Regular cardiac myocyte (primary cell): ENCODE measurements around the gene CDV3. TPM values are rescaled to one million over a fixed set of nuclear protein-coding genes. Genes with fewer than 3 reads are reported as not detected.

ENCODE experiments used
- total RNA-seq: library from RNA; depleted of rRNA; stranded (reverse); fragments of >200 nt; gene quantifications from 2 replicates; pipeline ENCODE4 v1.2.3, GENCODE V29; 2014

CDV3 gene
- 182 and 192 TPM in 2 replicates for total RNA-seq

DNA sequence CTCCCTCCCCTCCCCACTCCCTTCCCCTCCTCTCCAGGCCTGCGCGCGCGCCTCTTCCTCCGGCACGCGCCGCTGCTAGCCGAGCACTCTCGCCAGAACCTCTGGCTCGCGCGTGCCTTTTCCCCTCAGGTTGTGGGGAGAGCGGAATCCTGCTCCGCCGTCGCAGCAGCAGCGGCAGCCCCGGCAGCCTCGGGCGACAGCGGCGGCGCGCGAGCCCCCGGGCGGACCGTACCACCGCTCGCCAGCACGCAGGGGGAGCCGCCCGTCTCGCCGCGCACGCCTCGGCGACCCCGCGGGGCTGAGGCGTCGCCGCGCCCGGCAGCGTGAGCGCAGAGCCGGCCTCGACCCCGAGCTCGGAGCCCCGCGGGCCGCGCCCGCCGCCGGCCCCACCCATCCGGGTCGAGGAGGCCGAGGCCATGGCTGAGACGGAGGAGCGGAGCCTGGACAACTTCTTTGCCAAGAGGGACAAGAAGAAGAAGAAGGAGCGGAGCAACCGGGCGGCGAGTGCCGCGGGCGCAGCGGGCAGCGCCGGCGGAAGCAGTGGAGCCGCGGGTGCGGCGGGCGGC lies at the start of gene CDV3:
Gene CDV3, plus strand, starts transcription at position 58 of the 566 bp plus-strand sequence. Its CDS starts 359 bp downstream, at position 417.

Other genes with a start within 250 kb of the CDV3 start
- not detected in 2 replicates for gene BFSP2, start 173.6 kb upstream of the CDV3 start, total RNA-seq
- 21.7 and 37.6 TPM in 2 replicates for gene TOPBP1, start 88.3 kb downstream of the CDV3 start, total RNA-seq
- 0.28 TPM in 1 of 2 replicates, not detected in the other for gene TF, start 172.7 kb downstream of the CDV3 start, total RNA-seq
- 133 and 185 TPM in 2 replicates for gene SRPRB, start 232.1 kb downstream of the CDV3 start, total RNA-seq